DND-41 (cell line): Measurements from ENCODE around the gene ZNF689.

Experiments
- ATAC-seq: fragments of 200-7000 bp; cut with Tn5 transposase; 3 replicates; pipeline ENCODE4 v1.9.1; 2021; ENCODE audit warnings: low read depth; ENCODE audit not compliant: insufficient read depth
- DNase-seq: peaks from one replicate; pipeline ENCODE4 v3.0.0-alpha.2; 2020
- H2AFZ ChIP-seq: 2 replicates; pipeline ENCODE4 v1.6.0; 2012; ENCODE audit warnings: low read depth, low read length
- H3K27ac ChIP-seq: 2 replicates; pipeline ENCODE4 v1.5.1; 2012; ENCODE audit warnings: low read length, inconsistent platforms
- H3K27me3 ChIP-seq: fragments of 200-600 bp; sonication (generic); 2 replicates; pipeline ENCODE4 v1.6.0; 2012; ENCODE audit warnings: low read length, mild to moderate bottlenecking, inconsistent platforms; ENCODE audit not compliant: insufficient read depth, poor library complexity
- H3K36me3 ChIP-seq: 2 replicates; pipeline ENCODE4 v1.5.1; 2012; ENCODE audit warnings: low read length, inconsistent platforms; ENCODE audit not compliant: insufficient read depth
- H3K4me1 ChIP-seq: 2 replicates; pipeline ENCODE4 v1.5.1; 2012; ENCODE audit warnings: mild to moderate bottlenecking, low read length; ENCODE audit not compliant: insufficient read depth
- H3K4me2 ChIP-seq: 2 replicates; pipeline ENCODE4 v1.6.0; 2012; ENCODE audit warnings: mild to moderate bottlenecking, moderate library complexity, low read length, inconsistent platforms; ENCODE audit not compliant: insufficient read depth
- H3K4me3 ChIP-seq, 2 experiments: fragments of 200-600 bp in 1 of 2; shearing (Covaris generic) in 1 of 2; 2 replicates each; pipeline ENCODE4 v1.5.1; 2012 to 2016; ENCODE audit warnings: inconsistent platforms in 2 of 2, low read length in 2 of 2, mild to moderate bottlenecking in 2 of 2, low read depth in 1 of 2, moderate library complexity in 1 of 2
- H3K79me2 ChIP-seq: 2 replicates; pipeline ENCODE4 v1.6.0; 2012; ENCODE audit warnings: low read length, inconsistent platforms; ENCODE audit not compliant: insufficient read depth
- H3K9ac ChIP-seq: 2 replicates; pipeline ENCODE4 v1.6.0; 2012; ENCODE audit warnings: low read depth, mild to moderate bottlenecking, inconsistent platforms, low read length, moderate library complexity
- H3K9me3 ChIP-seq: 2 replicates; pipeline ENCODE4 v1.5.1; 2012; ENCODE audit warnings: low read length, moderate library complexity, mild to moderate bottlenecking, inconsistent platforms; ENCODE audit not compliant: insufficient read depth, severe bottlenecking
- H4K20me1 ChIP-seq: 2 replicates; pipeline ENCODE4 v1.6.0; 2012; ENCODE audit warnings: low read length; ENCODE audit not compliant: insufficient read depth
- EZH2 ChIP-seq: IDR thresholded peaks from 3 replicates; pipeline ENCODE4 v1.6.1; 2012; ENCODE audit warnings: borderline replicate concordance, low read depth, mild to moderate bottlenecking, moderate library complexity, low read length, inconsistent platforms; ENCODE audit not compliant: severe bottlenecking
- TF ChIP-seq, protein P1 (sequence below): IDR thresholded peaks from 2 replicates; pipeline ENCODE4 v1.5.1; 2012; ENCODE audit warnings: borderline replicate concordance, low read length, moderate library complexity, mild to moderate bottlenecking; ENCODE audit not compliant: poor library complexity, severe bottlenecking; ENCODE audit errors: extremely low read depth

Gene ZNF689

DNA sequence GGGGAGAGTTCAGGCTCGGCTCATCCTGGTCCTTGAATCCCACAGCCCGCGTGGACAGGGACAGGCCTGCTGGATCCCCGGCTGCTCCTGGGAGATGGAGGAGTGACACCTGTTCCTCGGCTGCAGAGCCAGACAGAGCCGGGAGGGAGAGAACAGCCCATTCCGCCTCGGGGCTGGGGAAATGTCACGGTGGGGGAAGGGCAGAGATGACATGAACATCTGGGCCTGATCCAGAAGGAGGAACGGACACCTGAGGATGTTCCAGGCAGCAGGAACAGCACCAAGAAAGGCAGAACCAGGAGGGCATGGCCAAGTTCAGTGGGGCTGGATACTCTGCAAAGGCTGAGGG is 54.1 kb downstream of the ZNF689 start:
- Histone ChIP-seq H4K20me1 (peaks cover 10% of the 10 kb centered on the region; the same call in 1 of the 2 replicates), H3K9me3 (no peaks in the 10 kb centered on the region), H3K36me3 (peaks cover 40% of the 10 kb centered on the region), H3K4me2 (0 out of 2 replicates have a peak overlapping the region, but pooled peaks have one; percentile 97), H3K9ac (no peak overlapping the region), H3K4me1 (peaks cover 52% of the 10 kb centered on the region), H2AFZ (no peak overlapping the region), H3K79me2 (peaks cover 52% of the 10 kb centered on the region), H3K4me3 (no peak overlapping the region; a peak in 1 of 4 replicates), H3K27me3 (no peaks in the 10 kb centered on the region), H3K27ac (no peak overlapping the region)
- DNase-seq, result no peak
- TF ChIP-seq EZH2, result no peak
- TF ChIP-seq, protein P1, sequence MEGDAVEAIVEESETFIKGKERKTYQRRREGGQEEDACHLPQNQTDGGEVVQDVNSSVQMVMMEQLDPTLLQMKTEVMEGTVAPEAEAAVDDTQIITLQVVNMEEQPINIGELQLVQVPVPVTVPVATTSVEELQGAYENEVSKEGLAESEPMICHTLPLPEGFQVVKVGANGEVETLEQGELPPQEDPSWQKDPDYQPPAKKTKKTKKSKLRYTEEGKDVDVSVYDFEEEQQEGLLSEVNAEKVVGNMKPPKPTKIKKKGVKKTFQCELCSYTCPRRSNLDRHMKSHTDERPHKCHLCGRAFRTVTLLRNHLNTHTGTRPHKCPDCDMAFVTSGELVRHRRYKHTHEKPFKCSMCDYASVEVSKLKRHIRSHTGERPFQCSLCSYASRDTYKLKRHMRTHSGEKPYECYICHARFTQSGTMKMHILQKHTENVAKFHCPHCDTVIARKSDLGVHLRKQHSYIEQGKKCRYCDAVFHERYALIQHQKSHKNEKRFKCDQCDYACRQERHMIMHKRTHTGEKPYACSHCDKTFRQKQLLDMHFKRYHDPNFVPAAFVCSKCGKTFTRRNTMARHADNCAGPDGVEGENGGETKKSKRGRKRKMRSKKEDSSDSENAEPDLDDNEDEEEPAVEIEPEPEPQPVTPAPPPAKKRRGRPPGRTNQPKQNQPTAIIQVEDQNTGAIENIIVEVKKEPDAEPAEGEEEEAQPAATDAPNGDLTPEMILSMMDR, result no peak
- no peak for ATAC-seq

DNA sequence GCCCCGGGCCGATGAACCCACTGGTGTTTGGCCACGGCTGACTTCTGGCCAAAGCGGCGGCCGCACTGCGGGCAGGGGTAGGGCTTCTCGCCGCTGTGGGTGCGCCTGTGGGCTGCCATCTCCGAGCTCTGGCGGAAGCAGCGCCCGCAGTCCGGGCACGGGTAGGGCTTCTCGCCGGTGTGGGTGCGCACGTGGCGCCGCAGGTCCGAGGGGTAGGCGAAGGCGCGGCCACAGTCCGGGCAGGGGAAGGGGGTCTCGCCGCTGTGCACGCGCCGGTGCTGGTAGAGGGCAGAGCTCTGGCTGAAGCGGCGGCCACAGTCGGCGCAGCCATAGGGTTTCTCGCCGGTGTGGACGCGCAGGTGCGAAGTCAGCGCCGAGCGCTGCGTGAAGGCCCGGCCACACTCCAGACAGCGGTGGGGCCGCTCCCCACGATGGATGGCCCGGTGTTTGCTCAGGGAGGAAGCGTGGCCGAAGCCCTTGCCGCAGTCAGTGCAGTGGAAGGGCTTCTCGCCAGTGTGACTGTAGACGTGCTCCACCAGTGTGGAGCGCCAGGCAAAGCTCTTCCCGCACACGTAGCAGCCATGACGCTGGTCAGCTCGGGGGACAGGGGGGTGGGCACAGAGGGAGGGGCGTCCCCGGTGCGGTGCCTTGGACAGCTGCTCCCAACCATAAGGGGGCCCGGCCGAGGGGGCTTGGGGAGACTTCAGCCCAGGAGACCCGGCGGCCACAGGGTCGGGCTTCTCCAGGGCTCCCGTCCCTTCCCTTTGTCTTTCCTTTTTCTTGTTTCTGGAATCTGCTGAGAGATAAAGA is 54.7 kb downstream of the ZNF689 start:
- peaks cover 54% of the 10 kb centered on the region for H3K79me2 ChIP-seq
- no peaks in the 10 kb centered on the region for H3K9me3 ChIP-seq
- peaks cover 54% of the 10 kb centered on the region for H3K4me1 ChIP-seq
- H3K27me3 ChIP-seq, result no peaks in the 10 kb centered on the region
- no peak overlapping the region for H3K4me3 ChIP-seq
- H3K4me2 ChIP-seq, result no peak overlapping the region
- H3K36me3 ChIP-seq, result peaks cover 40% of the 10 kb centered on the region
- no peak overlapping the region for H3K9ac ChIP-seq
- H2AFZ ChIP-seq, result no peak overlapping the region
- no peak overlapping the region for H3K27ac ChIP-seq
- ATAC-seq, result no peak
- DNase-seq, result no peak
- TF ChIP-seq EZH2, result no peak
- TF ChIP-seq, protein P1, result no peak
- peaks cover 10% of the 10 kb centered on the region; the same call in 1 of the 2 replicates for H4K20me1 ChIP-seq

DNA sequence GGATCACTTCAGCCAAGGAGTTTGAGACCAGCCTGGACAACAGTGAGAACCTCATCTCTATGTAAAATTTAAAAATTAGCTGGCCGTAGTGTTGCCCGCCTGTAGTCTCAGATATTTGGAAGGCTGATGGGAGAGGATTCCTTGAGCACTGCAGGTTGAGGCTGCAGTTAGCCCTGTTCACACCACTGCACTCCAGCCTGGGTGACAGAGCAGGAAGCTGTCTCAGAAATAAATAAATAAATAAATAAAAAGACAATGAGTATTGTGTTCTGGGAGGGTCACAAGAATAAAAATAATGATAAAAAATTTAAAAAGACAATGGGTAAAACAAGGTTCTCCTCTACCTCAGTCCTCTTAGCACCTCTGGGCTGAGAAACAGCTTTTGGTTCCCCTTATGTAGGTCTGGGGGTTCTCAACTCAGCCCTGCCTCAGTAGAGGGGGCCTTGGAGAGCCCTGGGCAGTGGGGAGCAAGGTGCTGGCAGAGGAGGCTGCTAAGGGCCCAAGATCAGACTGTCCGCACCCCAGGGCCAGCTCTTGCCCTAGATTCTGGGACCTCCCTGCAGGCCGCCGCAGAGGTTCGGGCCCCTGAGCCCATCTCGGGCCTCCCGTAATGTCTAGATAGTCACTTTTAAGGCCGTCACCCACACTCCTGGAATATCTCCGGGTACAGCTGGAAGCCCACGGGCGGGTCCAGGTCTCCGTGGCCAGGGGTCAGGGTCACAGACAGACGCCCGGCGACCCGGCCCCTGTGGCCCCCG is 55.5 kb downstream of the ZNF689 start:
- Histone ChIP-seq H2AFZ (no peak overlapping the region), H3K27me3 (no peaks in the 10 kb centered on the region), H3K4me3 (no peak overlapping the region), H3K27ac (no peak overlapping the region), H4K20me1 (peaks cover 10% of the 10 kb centered on the region; the same call in 1 of the 2 replicates), H3K79me2 (peaks cover 54% of the 10 kb centered on the region), H3K9me3 (no peaks in the 10 kb centered on the region), H3K36me3 (peaks cover 40% of the 10 kb centered on the region), H3K4me1 (peaks cover 54% of the 10 kb centered on the region), H3K9ac (no peak overlapping the region), H3K4me2 (no peak overlapping the region)
- ATAC-seq, result no peak
- no peak for DNase-seq
- no peak for TF ChIP-seq EZH2
- TF ChIP-seq, protein P1, result no peak
